EH (cell line): ENCODE data around the gene USB1.

Experiments
- DNase-seq: peaks from one replicate; pipeline ENCODE4 v3.0.0-alpha.2; 2015; ENCODE audit warnings: low read depth

Gene USB1

GRCh38 chr16:58034774-58035173 lies 33.6 kb downstream of the USB1 start:
- DNase-seq: no peak

DNA sequence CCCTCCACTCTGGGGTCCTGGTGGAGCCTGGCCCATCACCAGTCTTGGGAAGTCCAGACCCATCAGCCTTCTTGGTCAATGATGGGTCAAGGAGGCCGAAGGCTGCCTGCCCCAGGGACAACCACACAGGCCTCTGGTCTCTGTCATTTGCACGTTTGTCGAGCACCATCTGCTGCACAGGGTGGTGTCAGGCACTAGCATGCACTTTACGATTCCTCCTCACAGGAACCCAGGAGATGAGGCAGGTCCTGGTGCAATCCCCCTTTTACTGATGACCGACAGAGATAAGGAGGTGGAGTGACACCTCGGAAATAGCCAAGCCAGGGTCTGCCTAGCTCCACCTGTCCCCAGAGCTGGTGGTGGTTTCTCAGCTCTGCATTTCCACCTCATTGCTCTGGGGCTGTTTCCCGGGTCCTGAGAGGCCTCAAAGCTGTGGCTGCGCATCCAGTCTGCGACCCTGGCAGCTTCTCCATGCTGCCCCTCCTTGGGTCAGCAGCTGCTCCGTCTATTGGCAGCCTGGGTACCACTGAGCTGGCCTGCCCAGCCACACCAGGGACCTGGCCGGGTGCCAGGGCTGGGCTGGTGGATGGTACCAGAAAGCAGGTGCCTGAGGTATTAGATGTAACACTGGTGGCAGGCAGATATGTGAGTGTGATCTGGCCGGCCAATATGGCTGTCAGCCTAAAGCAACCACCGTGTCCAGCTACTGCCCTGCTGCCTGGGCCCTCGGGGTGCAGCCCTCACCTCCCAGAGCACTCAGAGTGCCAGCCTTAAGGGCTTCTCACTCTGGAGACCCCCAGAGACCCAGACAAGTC lies 34.4 kb downstream of the USB1 start:
- DNase-seq: no peak

GRCh38 chr16:58036943-58037342 lies 35.7 kb downstream of the USB1 start:
- no peak for DNase-seq

- DNase-seq: no peak
These were observed 36.3 kb downstream of the USB1 start for GRCh38 chr16:58037365-58038057.

GRCh38 chr16:58038219-58038641 lies 37.0 kb downstream of the USB1 start:
- no peak for DNase-seq

GRCh38 chr16:58039829-58040495 lies 38.8 kb downstream of the USB1 start:
- no peak for DNase-seq

DNA sequence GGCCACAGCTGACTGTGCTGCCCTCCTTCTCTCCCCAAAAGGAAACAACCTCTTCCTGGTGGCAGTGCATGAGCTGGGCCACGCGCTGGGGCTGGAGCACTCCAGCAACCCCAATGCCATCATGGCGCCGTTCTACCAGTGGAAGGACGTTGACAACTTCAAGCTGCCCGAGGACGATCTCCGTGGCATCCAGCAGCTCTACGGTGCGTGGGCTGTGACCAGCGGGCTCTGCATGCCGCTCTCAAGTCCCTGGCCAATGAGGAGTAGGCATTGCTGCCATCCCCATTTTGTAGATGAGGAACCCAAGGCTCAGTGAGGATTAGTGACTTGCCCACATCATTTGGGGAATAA lies 39.3 kb downstream of the USB1 start:
- no peak for DNase-seq

DNA sequence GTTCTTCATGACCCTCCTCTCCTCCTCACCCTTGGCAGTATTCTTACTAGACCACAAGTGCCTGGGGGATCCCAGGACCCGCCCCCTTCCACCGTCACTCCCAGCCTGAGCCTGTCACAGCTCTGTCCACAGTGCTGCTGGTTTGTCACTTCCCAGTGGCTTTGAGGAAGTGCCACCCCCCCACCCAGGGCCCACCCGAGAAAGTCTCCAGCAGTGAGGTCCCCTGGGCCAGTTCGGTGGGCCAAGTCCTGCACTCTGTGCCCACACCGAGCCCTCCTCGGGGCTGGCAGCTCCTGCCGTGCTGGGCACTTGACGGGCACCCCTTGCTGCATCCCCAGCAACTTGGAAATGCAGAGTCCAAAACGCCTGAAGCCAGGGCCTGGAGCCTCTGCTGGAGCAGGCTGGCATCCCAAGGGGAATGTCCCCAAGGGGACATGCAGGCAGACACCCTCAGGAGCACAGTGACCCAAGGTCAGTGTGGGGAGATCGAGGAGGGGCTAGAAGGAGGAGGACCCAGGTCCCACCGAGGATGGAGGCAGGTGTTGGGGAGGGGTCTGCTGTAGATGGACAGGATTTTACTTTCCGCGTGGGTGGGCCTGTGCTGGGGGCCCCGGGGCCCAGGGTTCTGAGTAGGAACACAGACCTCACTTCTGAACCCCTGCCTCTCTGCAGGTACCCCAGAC lies 39.9 kb downstream of the USB1 start:
- DNase-seq: no peak

GRCh38 chr16:58041628-58041955 lies 40.4 kb downstream of the USB1 start:
- no peak for DNase-seq

DNA sequence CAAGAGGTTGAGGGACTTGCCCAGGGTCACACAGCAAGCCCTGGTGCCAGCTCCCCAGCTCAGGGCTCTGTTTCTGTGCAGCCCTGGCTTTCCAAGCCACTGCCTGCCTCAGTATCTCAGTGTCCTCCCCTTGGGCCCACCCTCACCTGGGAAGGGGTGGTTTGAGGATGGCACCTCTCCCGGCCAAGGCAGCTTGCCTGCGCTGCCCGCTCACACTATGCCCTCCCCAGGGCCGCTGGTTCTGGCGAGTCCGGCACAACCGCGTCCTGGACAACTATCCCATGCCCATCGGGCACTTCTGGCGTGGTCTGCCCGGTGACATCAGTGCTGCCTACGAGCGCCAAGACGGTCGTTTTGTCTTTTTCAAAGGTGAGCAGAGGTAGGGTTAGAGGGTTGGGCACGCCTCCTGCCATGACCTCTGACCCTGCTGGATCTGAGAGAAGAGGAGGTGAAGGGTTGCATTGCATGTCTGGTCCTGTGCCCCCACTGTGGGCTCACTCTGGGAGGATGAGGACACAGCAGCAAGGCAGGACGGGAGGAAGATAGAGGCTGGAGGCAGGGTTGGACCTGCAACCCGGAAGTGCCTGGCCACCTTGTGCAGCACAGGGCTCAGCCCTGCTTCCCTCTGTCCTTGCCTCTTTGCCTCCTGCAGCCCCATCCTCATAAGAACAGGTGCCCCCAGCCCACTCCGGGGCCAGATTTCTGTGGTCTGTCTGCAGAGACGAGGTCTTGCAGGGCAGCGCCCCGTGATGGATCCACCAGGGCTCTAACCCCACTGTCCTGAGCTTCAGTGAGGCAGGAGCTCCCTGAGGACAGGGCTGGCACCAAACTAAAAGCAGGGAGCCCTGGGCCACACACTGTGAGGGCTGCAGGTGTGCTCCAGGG lies 41.0 kb downstream of the USB1 start:
- no peak for DNase-seq

GRCh38 chr16:58042886-58043515 lies 41.8 kb downstream of the USB1 start:
- no peak for DNase-seq

DNA sequence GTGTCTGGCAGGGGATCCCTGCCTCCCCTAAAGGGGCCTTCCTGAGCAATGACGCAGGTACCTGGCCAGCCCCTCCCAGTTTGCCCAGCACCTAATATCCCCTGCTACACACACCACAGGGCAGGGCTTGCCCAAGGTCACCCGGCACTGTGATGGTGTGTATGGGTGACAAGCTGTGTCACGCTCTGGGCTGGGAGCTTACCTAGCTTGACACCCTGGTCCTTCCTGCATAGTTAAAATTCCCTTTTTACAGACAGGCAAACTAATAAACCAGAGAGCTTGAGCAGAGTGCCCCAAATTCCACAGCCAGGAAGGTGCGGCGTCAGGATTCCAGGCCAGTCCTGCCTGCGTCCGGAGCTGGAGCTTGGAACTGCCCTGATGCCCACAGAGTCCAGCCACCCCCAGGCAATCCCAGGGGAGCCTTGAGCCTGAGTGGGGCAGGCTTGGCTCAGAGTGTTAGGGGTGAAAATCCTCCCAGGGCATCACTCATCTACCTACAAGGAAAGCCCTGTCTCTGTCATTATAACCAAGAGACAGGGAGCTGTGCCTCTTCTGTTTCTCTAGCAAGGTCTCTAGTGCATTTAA lies 42.5 kb downstream of the USB1 start:
- no peak for DNase-seq

GRCh38 chr16:58044266-58045019 lies 43.2 kb downstream of the USB1 start:
- no peak for DNase-seq

DNA sequence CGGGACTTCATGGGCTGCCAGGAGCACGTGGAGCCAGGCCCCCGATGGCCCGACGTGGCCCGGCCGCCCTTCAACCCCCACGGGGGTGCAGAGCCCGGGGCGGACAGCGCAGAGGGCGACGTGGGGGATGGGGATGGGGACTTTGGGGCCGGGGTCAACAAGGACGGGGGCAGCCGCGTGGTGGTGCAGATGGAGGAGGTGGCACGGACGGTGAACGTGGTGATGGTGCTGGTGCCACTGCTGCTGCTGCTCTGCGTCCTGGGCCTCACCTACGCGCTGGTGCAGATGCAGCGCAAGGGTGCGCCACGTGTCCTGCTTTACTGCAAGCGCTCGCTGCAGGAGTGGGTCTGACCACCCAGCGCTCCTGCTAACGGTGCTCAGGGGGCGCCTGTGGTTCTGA lies 43.9 kb downstream of the USB1 start:
- no peak for DNase-seq

DNA sequence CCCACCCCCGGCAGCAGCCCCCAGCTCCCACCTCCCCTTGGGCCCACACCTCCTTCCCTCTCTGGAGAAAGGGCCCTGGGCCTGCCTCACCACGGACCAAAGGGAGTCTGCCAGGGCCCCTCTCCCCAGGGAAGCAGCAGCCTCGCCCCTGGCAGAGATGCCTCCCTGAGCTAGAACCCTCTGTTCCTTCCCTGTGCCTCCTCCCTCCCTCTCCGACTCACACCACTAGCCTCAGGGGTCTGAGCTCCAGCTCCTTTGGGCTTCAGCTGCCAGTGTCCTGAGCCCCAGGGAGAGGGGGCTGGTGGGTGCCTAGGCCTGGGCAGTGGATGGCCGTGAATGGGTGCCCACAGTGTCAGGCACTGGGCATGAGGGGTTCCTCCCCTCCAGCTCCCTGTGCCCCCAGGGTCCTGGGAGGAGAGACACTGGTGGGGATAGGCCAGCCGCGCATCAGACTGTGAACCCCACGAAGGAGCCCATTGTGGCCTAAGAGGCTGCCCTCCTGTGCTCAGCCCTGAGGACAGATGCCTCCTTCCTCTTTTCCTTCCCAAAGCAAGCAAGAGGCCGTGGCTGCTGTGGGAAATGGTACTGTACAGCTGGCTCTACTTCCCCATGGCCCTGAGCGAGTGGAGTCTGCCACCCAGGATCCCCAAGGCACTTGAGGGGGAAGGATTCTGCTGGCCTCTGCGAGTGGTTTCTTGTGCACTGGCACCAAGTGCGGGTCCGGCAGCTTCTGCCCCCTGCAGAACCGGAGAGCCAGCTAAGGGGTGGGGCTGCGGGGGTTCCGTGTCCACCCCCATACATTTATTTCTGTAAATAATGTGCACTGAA lies 45.1 kb downstream of the USB1 start:
- DNase-seq: no peak

- DNase-seq: no peak
These were observed 45.7 kb downstream of the USB1 start for GRCh38 chr16:58046936-58047335.

DNA sequence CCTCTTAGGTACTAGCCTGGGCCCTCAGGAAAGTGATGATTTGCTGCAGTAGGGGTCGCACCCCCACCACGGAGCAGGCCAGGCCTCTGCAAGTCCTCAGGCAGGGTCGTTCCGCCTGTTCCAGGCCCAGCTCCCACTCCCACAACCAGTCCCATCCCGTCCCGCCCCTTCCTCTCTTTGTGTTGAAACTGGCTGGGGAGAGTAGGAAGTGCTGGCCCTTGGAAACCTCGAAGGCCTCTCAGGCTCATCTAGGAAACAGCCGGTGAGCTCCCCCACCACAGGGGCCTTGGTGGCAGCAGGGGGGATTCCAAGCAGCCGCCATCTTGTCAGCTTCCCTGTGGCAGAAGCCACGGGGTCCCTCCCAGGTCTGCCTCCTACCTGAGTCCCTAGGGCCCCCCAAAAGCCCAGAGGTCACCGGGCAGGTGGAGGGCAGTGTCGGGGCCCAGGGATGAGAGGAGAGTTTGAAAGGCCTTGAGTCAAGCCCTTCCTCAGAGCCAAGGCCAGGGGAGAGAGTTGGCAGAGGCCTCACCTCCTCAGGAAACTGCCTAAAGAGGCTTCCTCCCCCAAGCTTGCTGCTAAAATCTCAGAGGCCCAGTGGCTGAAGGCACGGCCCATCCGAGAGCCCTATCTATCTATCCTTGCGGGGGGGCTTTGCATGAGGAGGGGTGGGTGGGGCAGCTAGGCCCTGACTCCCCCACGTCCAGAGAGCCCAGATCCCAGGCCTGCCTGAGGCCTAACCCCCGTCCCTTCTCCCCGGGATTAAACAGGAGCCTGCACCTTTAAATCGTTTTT lies 46.5 kb downstream of the USB1 start:
- DNase-seq: no peak

DNA sequence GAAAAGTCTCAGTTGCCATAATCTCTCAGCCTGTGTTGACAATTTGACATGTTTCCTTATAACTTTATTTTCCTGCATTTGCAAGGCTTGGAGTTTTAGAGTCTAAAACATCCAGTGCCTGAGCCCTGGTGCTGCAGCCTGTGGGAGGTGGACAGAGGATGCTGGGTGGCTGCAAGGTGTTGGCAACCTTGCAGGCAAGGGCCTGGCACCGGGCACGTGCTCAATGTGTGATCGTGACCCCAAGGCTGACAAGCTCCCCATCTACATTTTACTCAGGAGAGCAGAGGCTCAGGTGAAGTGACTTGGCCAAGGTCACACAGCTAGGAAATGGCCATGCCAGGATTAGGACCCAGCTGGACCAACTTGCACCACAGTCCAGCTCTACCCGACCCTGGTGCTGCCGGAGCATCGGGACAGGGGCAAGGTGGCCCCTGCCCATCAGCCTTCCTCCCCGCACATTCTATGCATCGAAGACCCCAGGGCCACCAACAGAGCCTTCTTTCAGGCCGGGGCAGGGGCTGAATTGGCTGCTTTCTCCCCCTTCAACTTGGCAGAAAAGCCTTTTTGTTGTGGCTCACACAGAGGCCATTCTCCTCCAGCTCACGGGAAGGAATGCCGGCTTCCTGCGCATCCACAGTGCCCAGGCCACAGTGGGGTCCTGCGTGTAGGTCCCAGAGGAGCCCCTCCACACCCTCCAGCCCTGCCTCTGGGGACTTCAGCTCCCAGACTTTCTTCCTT lies 47.5 kb downstream of the USB1 start:
- no peak for DNase-seq
